ENCODE measurements around the gene TANC1.

DNA sequence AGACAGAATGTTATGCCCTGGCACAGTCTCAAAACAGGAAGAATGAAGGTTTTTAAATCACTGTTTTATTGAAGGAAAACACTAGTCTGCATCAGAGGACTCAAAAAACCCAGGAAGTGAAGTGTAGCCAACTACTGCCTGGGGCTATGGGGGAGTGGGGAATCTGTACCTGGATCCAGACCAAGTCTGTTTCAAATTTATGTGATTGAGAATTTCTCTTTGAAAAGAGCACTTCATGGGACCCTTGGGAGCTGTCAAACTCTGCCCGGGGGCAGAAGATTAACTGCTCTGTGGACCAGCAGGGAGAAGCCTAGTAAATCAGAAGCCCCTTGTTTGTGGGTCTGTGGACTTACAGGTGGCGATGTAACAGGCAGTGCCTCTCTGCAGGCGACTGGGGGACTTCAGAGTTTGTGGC, 45.3 kb upstream of the TANC1 start:
- TF ChIP-seq, protein P1, sequence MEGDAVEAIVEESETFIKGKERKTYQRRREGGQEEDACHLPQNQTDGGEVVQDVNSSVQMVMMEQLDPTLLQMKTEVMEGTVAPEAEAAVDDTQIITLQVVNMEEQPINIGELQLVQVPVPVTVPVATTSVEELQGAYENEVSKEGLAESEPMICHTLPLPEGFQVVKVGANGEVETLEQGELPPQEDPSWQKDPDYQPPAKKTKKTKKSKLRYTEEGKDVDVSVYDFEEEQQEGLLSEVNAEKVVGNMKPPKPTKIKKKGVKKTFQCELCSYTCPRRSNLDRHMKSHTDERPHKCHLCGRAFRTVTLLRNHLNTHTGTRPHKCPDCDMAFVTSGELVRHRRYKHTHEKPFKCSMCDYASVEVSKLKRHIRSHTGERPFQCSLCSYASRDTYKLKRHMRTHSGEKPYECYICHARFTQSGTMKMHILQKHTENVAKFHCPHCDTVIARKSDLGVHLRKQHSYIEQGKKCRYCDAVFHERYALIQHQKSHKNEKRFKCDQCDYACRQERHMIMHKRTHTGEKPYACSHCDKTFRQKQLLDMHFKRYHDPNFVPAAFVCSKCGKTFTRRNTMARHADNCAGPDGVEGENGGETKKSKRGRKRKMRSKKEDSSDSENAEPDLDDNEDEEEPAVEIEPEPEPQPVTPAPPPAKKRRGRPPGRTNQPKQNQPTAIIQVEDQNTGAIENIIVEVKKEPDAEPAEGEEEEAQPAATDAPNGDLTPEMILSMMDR (IDR thresholded peaks at IDR 0.05; ENCODE audit: insufficient read depth, low read depth, low read length) = no peak
- no peak for TF ChIP-seq EZH2 (IDR thresholded peaks at IDR 0.05; ENCODE audit: insufficient read depth, low read length)

Data from astrocyte (in vitro differentiated cells and primary cell).